AG04450 (cell line): ENCODE measurements around the gene AGRP. TPM values are rescaled to one million over a fixed set of nuclear protein-coding genes. Genes with fewer than 3 reads are reported as not detected.

Experiments used
- CTCF ChIA-PET: fragments of 300-600, 350-600 bp; formaldehyde crosslinking; extraction: SDS; loops from one replicate; lab custom pipeline; 2022; ENCODE audit warnings: antibody characterized with exemption, inconsistent platforms; lab: Charles Lee
- POLR2A ChIA-PET: fragments of 350-600 bp; formaldehyde crosslinking; extraction: SDS; loops from one replicate; lab custom pipeline; 2021; ENCODE audit warnings: antibody characterized with exemption, inconsistent platforms; lab: Yijun Ruan, JAX
- DNase-seq: peaks from one replicate; pipeline ENCODE4 v3.0.0-alpha.2; 2011; ENCODE audit warnings: low read depth, low spot score
- H3K27ac ChIP-seq: one replicate; pipeline ENCODE4 v1.5.1; 2012; ENCODE audit warnings: low read depth, low read length, control low read depth
- H3K27me3 ChIP-seq: one replicate; pipeline ENCODE4 v1.6.0; 2012; ENCODE audit warnings: low read length; ENCODE audit not compliant: control insufficient read depth, insufficient read depth
- H3K4me3 ChIP-seq: 2 replicates; pipeline ENCODE4 v1.5.1; 2011; ENCODE audit warnings: mild to moderate bottlenecking, low read depth, low read length, control low read depth
- H3K9me3 ChIP-seq: 2 replicates; pipeline ENCODE4 v1.5.1; 2012; ENCODE audit warnings: low read length; ENCODE audit not compliant: control insufficient read depth, insufficient read depth
- polyA plus RNA-seq: library from polyadenylated mRNA; depleted of rRNA; stranded (reverse); fragments of >200 nt; gene quantifications from 2 replicates; pipeline ENCODE4 v1.2.3, GENCODE V29; 2011; rRNA removed
- TF ChIP-seq, protein P1 (sequence below): IDR thresholded peaks from 2 replicates; pipeline ENCODE4 v1.5.1; 2011; ENCODE audit warnings: low read depth, low read length, control low read depth, inconsistent platforms

The AGRP gene
- polyA plus RNA-seq, 1 experiment = not detected

DNA sequence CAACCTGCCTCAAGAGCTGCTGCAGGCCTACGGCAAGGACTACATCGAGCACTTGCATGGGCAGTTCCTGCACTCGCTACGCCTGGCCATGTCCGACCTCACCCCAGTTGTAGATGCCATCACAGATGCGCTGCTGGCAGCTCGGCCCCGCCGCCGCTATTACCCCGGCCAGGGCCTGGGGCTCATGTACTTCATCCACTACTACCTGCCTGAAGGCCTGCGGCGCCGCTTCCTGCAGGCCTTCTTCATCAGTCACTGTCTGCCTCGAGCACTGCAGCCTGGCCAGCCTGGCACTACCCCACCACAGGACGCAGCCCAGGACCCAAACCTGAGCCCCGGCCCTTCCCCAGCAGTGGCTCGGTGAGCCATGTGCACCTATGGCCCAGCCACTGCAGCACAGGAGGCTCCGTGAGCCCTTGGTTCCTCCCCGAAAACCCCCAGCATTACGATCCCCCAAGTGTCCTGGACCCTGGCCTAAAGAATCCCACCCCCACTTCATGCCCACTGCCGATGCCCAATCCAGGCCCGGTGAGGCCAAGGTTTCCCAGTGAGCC is 46.6 kb downstream of the AGRP start:
- Histone ChIP-seq H3K27ac (no peak overlapping the region), H3K9me3 (no peaks in the 10 kb centered on the region), H3K4me3 (no peak overlapping the region), H3K27me3 (peaks cover 2% of the 10 kb centered on the region)
- no peak for DNase-seq
- POLR2A ChIA-PET = no interaction called here
- TF ChIP-seq, protein P1, sequence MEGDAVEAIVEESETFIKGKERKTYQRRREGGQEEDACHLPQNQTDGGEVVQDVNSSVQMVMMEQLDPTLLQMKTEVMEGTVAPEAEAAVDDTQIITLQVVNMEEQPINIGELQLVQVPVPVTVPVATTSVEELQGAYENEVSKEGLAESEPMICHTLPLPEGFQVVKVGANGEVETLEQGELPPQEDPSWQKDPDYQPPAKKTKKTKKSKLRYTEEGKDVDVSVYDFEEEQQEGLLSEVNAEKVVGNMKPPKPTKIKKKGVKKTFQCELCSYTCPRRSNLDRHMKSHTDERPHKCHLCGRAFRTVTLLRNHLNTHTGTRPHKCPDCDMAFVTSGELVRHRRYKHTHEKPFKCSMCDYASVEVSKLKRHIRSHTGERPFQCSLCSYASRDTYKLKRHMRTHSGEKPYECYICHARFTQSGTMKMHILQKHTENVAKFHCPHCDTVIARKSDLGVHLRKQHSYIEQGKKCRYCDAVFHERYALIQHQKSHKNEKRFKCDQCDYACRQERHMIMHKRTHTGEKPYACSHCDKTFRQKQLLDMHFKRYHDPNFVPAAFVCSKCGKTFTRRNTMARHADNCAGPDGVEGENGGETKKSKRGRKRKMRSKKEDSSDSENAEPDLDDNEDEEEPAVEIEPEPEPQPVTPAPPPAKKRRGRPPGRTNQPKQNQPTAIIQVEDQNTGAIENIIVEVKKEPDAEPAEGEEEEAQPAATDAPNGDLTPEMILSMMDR = no peak
- CTCF ChIA-PET = interaction anchor here (1.3 to 1.4 kb wide), 2 partner anchors 9 kb away, joined by 4 to 7 read pairs; no protein-coding TSS in a partner anchor

DNA sequence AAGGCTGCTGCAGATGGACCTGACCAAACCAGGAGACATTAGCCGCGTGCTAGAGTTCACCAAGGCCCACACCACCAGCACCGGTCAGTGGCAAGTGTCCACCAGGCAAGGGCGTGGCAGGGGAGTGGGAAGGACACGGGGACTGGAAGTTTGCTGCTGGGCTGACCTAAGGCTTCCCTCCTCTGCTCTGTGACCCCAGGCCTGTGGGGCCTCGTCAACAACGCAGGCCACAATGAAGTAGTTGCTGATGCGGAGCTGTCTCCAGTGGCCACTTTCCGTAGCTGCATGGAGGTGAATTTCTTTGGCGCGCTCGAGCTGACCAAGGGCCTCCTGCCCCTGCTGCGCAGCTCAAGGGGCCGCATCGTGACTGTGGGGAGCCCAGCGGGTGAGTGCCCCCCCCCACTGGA is 47.6 kb downstream of the AGRP start:
- Histone ChIP-seq H3K9me3 (no peaks in the 10 kb centered on the region), H3K4me3 (no peak overlapping the region), H3K27me3 (peaks cover 6% of the 10 kb centered on the region), H3K27ac (no peak overlapping the region)
- TF ChIP-seq, protein P1 = no peak
- no peak for DNase-seq
- ChIA-PET CTCF (interaction anchor here (0.6 to 1.4 kb wide), 3 partner anchors 8 to 176 kb away, joined by 3 to 7 read pairs (median 4); no protein-coding TSS in a partner anchor), POLR2A (interaction anchor here (0.7 to 1.1 kb wide), 2 partner anchors 11 to 51 kb away, joined by 5 to 6 read pairs; no protein-coding TSS in a partner anchor)

DNA sequence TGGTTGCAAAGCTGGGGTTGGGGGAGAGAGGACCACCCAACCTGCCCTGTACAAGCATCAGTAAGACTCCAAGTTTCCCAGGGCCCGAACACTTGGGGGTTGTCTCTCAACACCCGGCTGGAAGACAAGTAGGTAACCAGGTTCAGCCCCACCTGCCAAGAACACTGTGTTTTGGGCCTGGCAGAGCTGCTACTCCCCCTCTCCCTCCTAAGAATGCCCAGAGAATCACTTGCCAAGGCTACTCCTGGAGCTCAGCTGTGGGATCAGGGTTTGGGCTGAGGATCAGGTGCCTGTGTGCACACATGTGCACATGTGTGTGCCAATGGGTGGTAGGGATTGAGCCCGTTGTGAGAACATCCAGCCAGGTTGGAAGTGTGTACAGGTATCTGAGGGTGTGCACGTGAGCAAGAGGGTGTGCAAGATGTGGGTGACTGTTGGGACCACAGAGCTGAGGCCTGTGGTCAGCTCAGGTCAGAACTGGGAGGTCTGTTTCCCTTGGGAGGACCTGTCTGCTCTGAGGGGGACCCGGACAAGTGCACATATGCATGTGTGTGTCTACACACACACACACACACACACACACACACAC is 50.1 kb downstream of the AGRP start:
- no peak overlapping the region for H3K27ac ChIP-seq
- TF ChIP-seq, protein P1 = no peak
- ChIA-PET POLR2A (interaction anchor here (0.7 kb wide), 1 partner anchor 8 kb away, joined by 4 read pairs; no protein-coding TSS in a partner anchor), CTCF (interaction anchor here (1.0 to 1.2 kb wide), 2 partner anchors 35 to 88 kb away, joined by 3 read pairs; no protein-coding TSS in a partner anchor)
- H3K4me3 ChIP-seq = no peak overlapping the region
- peaks cover 28% of the 10 kb centered on the region for H3K27me3 ChIP-seq
- H3K9me3 ChIP-seq = no peaks in the 10 kb centered on the region
- no peak for DNase-seq

Other genes with a start within 250 kb of the AGRP start
- 21.2 and 25.4 TPM in 2 replicates for gene FHOD1, start 236.1 kb downstream of the AGRP start, polyA plus RNA-seq
- gene SLC9A5, start 234.6 kb downstream of the AGRP start, polyA plus RNA-seq = 2.4 and 3.1 TPM in 2 replicates
- 17.2 and 23.3 TPM in 2 replicates for gene PLEKHG4, start 204.0 kb downstream of the AGRP start, polyA plus RNA-seq
- 0.21 and 0.25 TPM in 2 replicates for gene KCTD19, start 156.8 kb downstream of the AGRP start, polyA plus RNA-seq
- 0.21 and 0.41 TPM in 2 replicates for gene LRRC36, start 156.7 kb downstream of the AGRP start, polyA plus RNA-seq
- gene TPPP3, start 90.0 kb downstream of the AGRP start, polyA plus RNA-seq = 1.5 TPM in 2 replicates
- 1.9 and 2.7 TPM in 2 replicates for gene ZDHHC1, start 67.1 kb downstream of the AGRP start, polyA plus RNA-seq
- 0.07 TPM in 1 of 2 replicates, not detected in the other for gene HSD11B2, start 52.4 kb downstream of the AGRP start, polyA plus RNA-seq
- gene ATP6V0D1, start 2.4 kb downstream of the AGRP start, polyA plus RNA-seq = 101 and 121 TPM in 2 replicates
- gene RIPOR1, start 45.3 kb upstream of the AGRP start, polyA plus RNA-seq = 9.9 and 11.5 TPM in 2 replicates
- 21.0 and 24.4 TPM in 2 replicates for gene CTCF, start 79.0 kb upstream of the AGRP start, polyA plus RNA-seq
- gene CARMIL2, start 161.6 kb upstream of the AGRP start, polyA plus RNA-seq = 0.09 and 0.11 TPM in 2 replicates
- 11.4 and 16.5 TPM in 2 replicates for gene ACD, start 176.7 kb upstream of the AGRP start, polyA plus RNA-seq
- gene PARD6A, start 177.4 kb upstream of the AGRP start, polyA plus RNA-seq = 0.42 and 0.53 TPM in 2 replicates
- 3.6 and 4.2 TPM in 2 replicates for gene ENKD1, start 183.2 kb upstream of the AGRP start, polyA plus RNA-seq
- 0.55 and 0.56 TPM in 2 replicates for gene C16orf86, start 183.3 kb upstream of the AGRP start, polyA plus RNA-seq
- gene GFOD2, start 235.8 kb upstream of the AGRP start, polyA plus RNA-seq = 11.1 and 11.8 TPM in 2 replicates